Measurements from ENCODE around the gene IL6.

DNA sequence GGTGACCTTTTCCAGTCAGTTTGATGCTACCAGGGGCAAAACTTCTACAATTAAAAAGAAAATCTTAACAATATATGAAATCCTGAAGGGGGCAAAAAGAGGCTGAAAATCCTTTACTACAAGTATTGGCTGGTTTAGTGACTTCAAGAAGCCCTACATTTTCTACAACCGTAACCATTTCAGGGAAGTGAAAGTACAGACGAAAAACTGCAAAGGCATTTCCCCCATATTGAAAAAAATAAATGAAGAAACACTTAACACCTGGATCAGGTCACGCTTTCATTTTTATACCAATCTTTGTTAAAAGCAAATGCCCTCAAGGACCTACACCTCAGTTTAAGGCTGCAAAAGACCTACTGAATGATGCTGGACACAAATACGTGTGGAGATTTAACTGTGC is 38.6 kb downstream of the IL6 start:
- TF ChIP-seq CTCF (IDR thresholded peaks at IDR 0.05) (no peak), POLR2A (IDR thresholded peaks at IDR 0.05) (no peak)

All from body of pancreas (tissue), 4 donors.